Stimulated activated CD4-positive, alpha-beta T cell treated with anti-CD3 and anti-CD28 coated beads, Interleukin-15, amount 100 ng/mL, for 24 hours (primary cell): ENCODE measurements around the gene ACSL4.
"Not testable (repeated sequence)": the region's sequence is repeated elsewhere in the genome, so short reads cannot be mapped to it uniquely, and the experiment has no call there.

Source experiments
- DNase-seq: peaks from one replicate; pipeline ENCODE4 v3.0.0-alpha.2; 2020

Gene ACSL4

GRCh38 chrX:109724971-109725370 lies 8.1 kb downstream of the ACSL4 start:
- DNase-seq = not testable (repeated sequence)

GRCh38 chrX:109720947-109721346 lies 12.1 kb downstream of the ACSL4 start:
- DNase-seq = no peak

GRCh38 chrX:109719264-109719663 lies 13.8 kb downstream of the ACSL4 start:
- DNase-seq = no peak

GRCh38 chrX:109716431-109717028 lies 16.5 kb downstream of the ACSL4 start:
- DNase-seq = no peak

- no peak for DNase-seq
Observed at GRCh38 chrX:109714340-109714958, 18.6 kb downstream of the ACSL4 start.

DNA sequence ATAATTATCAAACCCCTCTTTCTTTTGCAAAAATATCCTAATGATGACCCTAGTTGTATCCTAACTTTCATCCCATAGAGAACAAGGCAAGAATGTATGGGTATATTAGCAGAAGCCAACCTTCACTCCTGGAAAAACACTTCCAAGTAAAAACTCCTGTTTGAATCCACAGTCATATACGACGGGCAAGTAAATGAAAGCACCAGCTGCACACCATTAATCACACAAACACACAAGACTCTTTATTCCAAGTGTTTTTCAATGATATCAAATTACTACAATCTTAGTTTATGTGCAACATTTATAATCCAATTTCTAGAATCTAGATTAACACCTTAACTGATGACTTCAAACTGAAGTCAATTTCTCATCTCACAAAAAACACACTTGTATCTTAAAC lies 22.9 kb downstream of the ACSL4 start:
- DNase-seq = no peak

- DNase-seq = no peak
Observed at GRCh38 chrX:109709129-109709631, 23.9 kb downstream of the ACSL4 start.

GRCh38 chrX:109707720-109708119 lies 25.3 kb downstream of the ACSL4 start:
- no peak for DNase-seq

DNA sequence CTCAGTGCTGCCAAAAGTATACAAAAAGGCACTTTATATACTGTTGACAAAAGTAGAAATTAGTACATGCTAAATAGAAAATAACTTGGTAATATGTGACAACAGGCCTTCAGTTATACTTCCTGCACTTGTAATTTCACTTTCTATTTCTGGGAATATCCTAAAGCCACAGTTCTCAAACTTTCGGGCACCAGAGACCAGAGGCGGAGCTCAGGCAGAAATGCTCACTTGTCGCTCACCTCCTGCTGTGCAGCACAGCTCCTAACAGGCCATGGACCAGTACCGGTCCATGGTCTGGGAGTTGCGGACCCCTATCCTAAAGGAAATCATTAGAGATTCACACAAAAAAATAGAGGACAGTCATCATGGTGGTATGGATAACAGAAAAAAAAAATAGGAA lies 25.7 kb downstream of the ACSL4 start:
- DNase-seq = no peak

DNA sequence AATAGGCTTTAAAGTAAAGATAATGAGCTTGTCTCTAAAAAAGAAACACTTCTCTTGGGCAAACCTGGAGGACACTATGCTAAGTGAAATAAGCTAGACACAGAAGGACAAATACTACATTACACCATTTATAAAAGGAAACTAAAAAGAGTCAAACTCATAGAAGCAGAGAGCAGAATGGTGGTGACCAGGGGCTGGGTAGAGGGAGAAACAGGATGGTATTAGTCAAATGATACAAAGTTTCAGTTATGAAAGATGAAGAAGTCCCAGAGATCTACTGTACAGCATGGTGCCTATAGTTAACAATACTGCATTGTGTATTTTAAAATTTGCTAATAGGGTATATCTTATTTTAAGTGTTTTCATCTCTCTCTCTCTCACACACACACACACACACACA lies 28.5 kb downstream of the ACSL4 start:
- peak; percentile 4 for DNase-seq

GRCh38 chrX:109697855-109698254 lies 35.2 kb downstream of the ACSL4 start:
- no peak for DNase-seq

GRCh38 chrX:109696146-109696740 lies 36.8 kb downstream of the ACSL4 start:
- no peak for DNase-seq

DNA sequence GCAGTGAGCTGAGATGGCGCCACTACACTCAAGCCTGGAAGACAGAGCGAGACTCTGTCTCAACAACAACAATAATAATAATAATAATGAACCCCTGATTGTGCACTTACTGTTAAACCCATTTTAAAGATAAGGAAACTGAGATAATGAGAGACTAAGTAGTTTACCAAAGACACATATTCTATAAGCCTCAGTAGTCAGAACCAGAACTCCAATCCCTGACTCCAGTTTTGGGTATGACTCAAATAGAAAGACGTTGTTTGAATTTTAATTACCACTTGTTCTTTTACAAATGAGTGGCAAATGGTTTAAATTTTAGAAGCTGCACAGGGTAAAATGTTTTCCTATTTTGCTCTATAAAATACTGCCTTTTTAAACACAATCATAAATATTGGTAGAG lies 37.4 kb downstream of the ACSL4 start:
- no peak for DNase-seq

GRCh38 chrX:109691752-109692151 lies 41.3 kb downstream of the ACSL4 start:
- DNase-seq = no peak

GRCh38 chrX:109691277-109691676 lies 41.8 kb downstream of the ACSL4 start:
- DNase-seq = no peak

GRCh38 chrX:109687903-109688302 lies 45.2 kb downstream of the ACSL4 start:
- no peak for DNase-seq

DNA sequence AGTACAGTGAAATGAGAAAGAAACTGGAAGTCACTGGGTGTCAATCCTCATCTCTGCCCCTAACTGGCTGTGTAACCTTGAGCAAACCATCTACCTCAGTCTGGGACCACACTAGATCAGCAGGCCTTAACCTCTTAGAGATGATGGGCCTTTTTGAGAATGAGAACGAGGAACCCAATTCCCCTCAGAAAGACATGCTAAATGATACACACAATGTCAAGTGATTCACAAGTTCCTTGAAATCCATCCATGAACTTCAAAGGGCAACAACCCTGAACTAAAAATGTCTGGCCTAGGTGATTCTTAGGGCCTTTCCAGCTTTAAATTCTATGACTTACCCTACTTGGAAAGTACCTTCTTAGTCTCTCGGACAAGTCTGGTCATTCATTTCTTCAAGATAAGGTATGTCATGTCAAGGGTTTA lies 47.4 kb downstream of the ACSL4 start:
- no peak for DNase-seq

- DNase-seq = no peak
Observed at GRCh38 chrX:109684136-109684535, 48.9 kb downstream of the ACSL4 start.

GRCh38 chrX:109681475-109682081 lies 51.5 kb downstream of the ACSL4 start:
- no peak for DNase-seq

GRCh38 chrX:109679820-109680219 lies 53.2 kb downstream of the ACSL4 start:
- DNase-seq = no peak

DNA sequence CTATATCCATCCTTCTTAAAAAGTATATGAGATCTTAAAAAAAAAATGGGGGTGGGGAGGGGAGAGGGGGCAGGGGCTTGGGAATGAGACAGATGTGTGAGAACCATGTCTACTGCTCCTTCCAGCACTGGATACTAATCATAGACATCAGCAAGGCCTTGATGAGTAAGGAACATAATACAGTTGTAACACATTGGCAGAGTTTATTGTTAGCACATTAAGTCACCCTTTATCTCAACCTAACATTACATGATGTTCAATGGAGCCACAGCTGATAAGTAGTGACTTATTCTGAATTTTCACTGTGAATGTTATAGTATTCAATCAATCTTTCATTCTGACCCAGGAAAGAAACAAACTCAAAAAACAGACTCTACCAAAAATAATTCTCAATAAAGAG lies 60.8 kb downstream of the ACSL4 start:
- DNase-seq = no peak

GRCh38 chrX:109671170-109671569 lies 61.9 kb downstream of the ACSL4 start:
- DNase-seq = not testable (repeated sequence)

GRCh38 chrX:109667986-109668385 lies 65.1 kb downstream of the ACSL4 start:
- DNase-seq = no peak
